Stimulated activated CD8-positive, alpha-beta memory T cell treated with anti-CD3 and anti-CD28 coated beads, Interleukin-12 subunit alpha, Interleukin-12 subunit beta, amount 100 ng/mL, for 24 hours (primary cell): Measurements from ENCODE around the gene CMTM7.

ENCODE experiments used
- DNase-seq: peaks from one replicate; pipeline ENCODE4 v3.0.0-alpha.2; 2020; ENCODE audit errors: extremely low read depth

Gene CMTM7, protein sequence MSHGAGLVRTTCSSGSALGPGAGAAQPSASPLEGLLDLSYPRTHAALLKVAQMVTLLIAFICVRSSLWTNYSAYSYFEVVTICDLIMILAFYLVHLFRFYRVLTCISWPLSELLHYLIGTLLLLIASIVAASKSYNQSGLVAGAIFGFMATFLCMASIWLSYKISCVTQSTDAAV

GRCh38 chr3:32391643-32392535, at the start of gene CMTM7:
CMTM7 (plus strand) TSS chr3:32391853; CDS start chr3:32391907, 54 bp downstream.
- DNase-seq, result no peak

- no peak for DNase-seq
These were observed 44.1 kb upstream of the CMTM7 start for GRCh38 chr3:32347343-32348125.

GRCh38 chr3:32349184-32349583, 42.5 kb upstream of the CMTM7 start:
- DNase-seq, result no peak

DNA sequence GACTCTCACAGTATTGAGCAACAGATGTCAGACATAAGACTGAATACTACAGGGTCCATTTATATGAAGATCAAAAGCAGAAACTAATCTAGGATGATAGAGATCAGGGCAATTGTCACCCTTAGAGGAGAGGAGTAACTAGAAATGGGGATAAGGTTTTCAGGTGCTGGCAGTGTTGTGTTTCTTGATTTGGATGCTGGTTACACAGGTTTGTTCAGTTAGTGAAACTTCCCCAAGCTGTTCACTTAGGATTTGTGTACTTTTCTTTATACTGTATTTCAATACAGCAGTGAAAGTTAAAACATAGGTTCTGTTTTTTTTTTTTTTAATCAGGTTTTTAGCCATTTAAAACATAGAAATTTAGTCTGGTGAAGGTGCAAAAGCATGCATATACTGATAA, 39.1 kb upstream of the CMTM7 start:
- DNase-seq, result no peak

DNA sequence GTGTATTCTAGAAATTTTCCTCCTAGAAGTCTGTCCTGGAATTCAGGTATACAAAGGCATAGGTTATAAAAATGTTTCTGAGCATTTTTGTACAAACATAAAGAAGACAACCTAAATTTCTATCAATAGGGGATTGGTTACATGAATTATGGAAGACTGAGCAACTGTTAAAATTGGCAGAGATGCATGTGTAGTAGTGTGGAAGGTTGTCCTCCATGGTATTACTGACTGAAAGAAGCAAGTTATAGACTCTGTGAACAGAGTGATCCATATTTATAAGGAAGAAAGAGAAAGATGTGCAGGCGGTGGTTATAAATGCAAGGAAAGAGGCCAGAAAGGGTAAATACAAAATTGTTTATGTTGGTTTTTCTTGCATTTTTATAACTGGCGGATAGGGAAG, 38.3 kb upstream of the CMTM7 start:
- DNase-seq, result no peak

GRCh38 chr3:32354362-32354778, 37.3 kb upstream of the CMTM7 start:
- no peak for DNase-seq

DNA sequence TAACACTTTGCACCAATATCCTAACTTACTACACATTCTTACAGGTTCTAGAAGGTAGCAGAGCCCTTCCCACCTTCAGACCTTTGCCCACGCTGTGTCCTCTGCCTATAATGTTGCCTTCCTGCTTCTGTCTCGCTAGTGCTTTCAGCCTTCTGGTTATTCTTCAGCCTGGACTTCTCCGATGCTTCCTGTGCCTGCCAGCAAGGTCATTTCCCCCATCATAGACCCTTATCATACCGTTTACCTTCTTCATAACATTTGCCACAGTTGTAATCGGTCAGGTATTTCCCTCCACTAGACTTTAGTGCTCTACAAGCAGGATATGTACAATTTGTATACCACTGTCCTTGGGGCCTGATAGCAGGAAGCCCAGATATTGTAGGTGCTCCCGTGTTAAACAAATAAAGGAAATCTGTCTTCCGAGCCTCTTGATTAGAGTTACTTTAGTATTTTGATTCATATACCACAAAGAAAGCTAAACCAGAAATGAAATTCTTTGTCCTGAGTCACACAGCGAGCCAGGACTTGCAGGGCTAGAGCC, 35.8 kb upstream of the CMTM7 start:
- no peak for DNase-seq

- DNase-seq, result no peak
These were observed 31.7 kb upstream of the CMTM7 start for GRCh38 chr3:32359766-32360492.

- no peak for DNase-seq
These were observed 31.2 kb upstream of the CMTM7 start for GRCh38 chr3:32360493-32360827.

- DNase-seq, result no peak
These were observed 24.8 kb upstream of the CMTM7 start for GRCh38 chr3:32366638-32367397.

DNA sequence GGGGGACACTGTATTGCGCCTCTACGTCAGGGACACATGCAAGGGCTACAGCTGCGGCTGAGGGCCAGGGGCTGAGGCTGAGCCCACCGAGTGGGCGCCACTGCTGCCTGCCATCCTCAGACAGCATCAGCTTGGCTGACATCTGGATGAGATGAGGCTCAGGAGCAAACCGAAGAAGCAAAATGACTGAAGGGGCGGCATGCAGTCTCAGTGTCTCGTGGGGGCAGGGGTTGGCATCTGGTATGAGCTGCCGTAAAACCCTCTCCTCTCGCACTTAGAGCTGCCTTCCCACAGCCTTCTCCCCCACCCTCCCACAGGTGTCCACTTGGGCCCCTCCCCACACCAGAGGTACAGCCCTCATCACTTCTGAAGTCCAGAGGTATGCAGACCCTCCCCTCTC, 24.2 kb upstream of the CMTM7 start:
- no peak for DNase-seq

DNA sequence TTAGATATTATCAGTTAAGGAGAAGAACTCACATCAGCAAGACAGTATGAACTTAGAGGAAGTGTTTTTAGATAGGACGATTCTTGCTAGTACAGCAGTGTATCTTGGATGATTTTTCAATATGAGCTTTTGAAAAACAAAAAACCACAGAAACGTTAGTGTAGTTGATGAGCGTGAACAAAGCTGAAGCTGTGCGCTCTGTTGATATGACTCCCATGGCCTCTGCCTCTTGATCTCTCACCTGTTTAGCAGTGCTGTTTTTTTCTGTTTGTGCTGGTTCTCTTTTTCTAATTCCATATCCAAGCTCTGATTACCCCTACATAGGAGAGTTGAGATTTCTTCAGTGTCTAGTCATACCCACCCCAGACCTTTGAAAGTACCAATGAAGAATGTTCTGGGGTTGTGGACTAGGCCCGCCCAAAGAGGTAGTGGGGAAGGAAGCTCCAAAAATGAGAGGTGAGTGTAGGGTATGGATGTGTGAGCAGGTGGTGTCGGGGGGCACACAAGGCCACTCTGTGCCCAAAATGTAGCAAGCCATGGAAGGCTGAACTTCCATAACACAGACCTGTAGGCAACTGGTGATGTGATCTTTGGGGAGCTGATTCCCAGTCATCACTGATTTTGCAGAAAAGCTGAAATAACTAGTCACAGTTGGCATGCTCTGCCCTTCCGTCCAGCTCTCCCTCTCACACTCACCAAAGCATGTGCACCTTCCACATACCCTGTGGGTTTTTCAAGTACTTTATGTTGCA, 20.0 kb upstream of the CMTM7 start:
- DNase-seq, result no peak

DNA sequence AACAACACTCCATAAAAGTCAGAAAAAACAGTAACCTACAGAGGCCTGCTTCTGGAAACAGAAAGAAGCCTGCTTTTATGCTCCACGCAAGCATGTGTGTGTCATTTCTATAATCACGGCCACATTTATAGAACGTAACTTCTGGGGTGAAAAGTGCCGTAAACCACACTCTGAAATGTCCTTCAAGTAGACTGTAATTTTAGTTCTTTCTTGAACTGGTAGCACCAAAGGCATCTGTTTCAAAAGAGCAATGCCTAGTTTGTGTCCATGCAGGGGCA, 19.5 kb upstream of the CMTM7 start:
- DNase-seq, result no peak

DNA sequence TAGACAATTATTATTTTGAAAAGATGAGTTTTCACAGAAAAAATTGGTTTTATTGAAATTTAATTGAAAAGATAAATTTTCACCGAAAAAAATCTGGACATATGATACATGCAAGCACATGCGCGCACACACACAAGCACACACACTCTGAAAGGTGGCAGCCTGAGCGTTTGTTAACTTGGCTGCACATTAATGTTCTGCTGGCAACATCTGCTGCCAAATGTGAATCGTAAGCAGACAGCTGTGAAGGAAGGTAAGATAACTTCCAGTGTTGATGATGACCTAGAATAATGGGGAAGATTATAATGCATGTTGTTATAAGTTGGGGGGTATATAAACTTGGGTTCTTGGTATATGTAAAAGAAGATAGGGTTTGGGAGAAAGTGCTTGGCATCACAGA, 18.4 kb upstream of the CMTM7 start:
- DNase-seq, result no peak

- no peak for DNase-seq
These were observed 17.8 kb upstream of the CMTM7 start for GRCh38 chr3:32373844-32374243.

- DNase-seq, result peak; percentile 15
These were observed 16.7 kb upstream of the CMTM7 start for GRCh38 chr3:32374788-32375595.

- DNase-seq, result no peak
These were observed 16.1 kb upstream of the CMTM7 start for GRCh38 chr3:32375596-32375930.

DNA sequence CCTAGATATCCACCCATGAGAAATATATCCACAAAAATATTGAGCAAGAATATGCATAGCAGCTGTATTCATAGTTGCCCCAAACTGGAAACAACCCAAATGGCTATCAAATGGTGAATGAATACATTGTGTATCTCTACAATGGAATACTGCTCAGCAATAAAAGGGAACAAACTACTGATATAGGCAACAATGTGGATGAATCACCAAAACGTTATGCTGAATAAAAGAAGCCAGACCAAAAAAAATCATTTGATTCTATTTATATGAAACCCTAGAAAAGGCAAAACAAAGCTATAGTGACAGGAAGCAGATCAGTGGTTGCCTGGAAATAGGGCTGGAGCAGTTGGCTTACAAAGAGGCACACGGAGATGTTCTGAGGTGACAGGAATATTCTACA, 15.5 kb upstream of the CMTM7 start:
- DNase-seq, result no peak

DNA sequence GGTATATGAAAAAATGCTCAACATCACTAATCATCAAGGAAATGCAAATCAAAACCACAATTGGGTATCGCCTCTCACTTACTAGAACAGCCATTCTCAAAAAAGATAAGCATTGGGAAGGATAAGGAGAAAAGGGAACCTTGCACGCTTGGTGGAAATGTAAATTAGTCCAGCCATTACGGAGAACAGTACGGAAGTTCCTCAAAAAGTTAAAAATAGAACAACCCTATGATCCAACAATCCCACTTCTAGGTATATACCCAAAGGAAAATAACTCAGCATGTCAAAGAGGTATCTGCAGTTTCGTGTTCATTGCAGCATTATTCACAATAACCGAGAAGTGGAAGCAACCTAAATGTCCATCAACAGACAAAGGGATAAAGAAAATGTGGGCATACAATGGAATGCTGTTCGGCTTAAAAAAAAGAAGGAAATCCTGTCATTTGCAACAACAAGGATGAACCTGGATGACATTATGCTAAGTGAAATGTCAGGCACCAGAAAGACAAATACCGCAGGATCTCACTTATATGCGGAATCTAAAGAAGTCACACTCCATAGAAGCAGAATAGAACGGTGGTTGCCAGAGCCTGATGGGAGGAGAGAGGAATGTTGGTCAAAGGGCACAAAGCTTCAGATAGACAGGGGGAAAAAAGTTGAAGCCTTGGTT, 11.7 kb upstream of the CMTM7 start:
- no peak for DNase-seq
